NT2/D1 (cell line): Measurements from ENCODE around the gene MAPK12.

ENCODE experiments used
- YY1 ChIP-seq: IDR thresholded peaks from 2 replicates; pipeline ENCODE4 v1.6.1; 2011; ENCODE audit not compliant: insufficient read length, insufficient read depth
- ZNF274 ChIP-seq: IDR thresholded peaks from 2 replicates; pipeline ENCODE4 v1.6.1; 2011; ENCODE audit warnings: mild to moderate bottlenecking, low read depth, low read length

DNA sequence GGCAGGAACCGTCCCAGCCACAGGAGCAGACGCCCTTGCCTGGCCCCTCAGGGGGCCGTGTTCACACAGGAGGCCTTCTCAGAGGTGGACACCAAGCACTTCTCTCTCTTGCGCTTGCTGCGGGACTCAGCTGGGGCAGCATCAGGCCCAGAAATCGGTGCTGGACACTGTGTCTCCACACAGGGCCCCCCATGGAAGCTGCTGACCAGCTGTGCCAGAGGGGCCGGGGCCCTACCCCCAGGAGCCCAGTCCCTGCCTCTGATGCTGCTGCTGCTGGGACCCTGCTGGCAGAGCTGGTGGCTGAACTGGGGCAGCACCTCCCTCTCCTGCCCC, 42.0 kb upstream of the MAPK12 start:
- TF ChIP-seq ZNF274 (no peak), YY1 (no peak)
